GM23338 (cell line): ENCODE results near the gene NEUROD1. TPM values are rescaled to one million over a fixed set of nuclear protein-coding genes. Genes with fewer than 3 reads are reported as not detected.

ENCODE experiments used
- ATAC-seq: fragments of 200-7000 bp; cut with Tn5 transposase; 3 replicates; pipeline ENCODE4 v1.9.1; 2020
- DNase-seq: peaks from one replicate; pipeline ENCODE4 v3.0.0-alpha.2; 2015; ENCODE audit warnings: low spot score
- H2AFZ ChIP-seq: fragments of 200-600 bp; sonication (generic); 2 replicates; pipeline ENCODE4 v1.8.0; 2016; ENCODE audit warnings: antibody characterized with exemption, mild to moderate bottlenecking, moderate library complexity
- H3F3A ChIP-seq: fragments of 200-600 bp; sonication (generic); replicated peaks from 2 replicates; pipeline ENCODE4 v1.8.0; 2017; ENCODE audit warnings: antibody characterized with exemption, mixed run types, low read depth
- H3K27ac ChIP-seq: fragments of 200-600 bp; sonication (generic); 2 replicates; pipeline ENCODE4 v1.6.1; 2016; ENCODE audit warnings: low read depth
- H3K27me3 ChIP-seq: fragments of 200-600 bp; sonication (generic); 2 replicates; pipeline ENCODE4 v1.8.0; 2016; ENCODE audit warnings: mild to moderate bottlenecking, mixed run types, moderate library complexity; ENCODE audit not compliant: insufficient read depth
- H3K36me3 ChIP-seq: fragments of 200-600 bp; sonication (generic); 2 replicates; pipeline ENCODE4 v1.8.0; 2016; ENCODE audit warnings: mild to moderate bottlenecking; ENCODE audit not compliant: insufficient read depth
- H3K4me1 ChIP-seq: fragments of 200-600 bp; sonication (generic); 2 replicates; pipeline ENCODE4 v1.8.0; 2016; ENCODE audit warnings: mild to moderate bottlenecking, moderate library complexity; ENCODE audit not compliant: insufficient read depth
- H3K4me2 ChIP-seq: fragments of 200-600 bp; sonication (generic); 2 replicates; pipeline ENCODE4 v1.7.1; 2017; ENCODE audit warnings: mixed run types
- H3K4me3 ChIP-seq: fragments of 200-600 bp; sonication (generic); 2 replicates; pipeline ENCODE4 v1.6.1; 2016; ENCODE audit warnings: mixed run types
- H3K79me2 ChIP-seq: fragments of 200-600 bp; sonication (generic); replicated peaks from 2 replicates; pipeline ENCODE4 v1.8.0; 2017; ENCODE audit warnings: mild to moderate bottlenecking; ENCODE audit not compliant: insufficient read depth
- H3K9me2 ChIP-seq: fragments of 200-600 bp; sonication (generic); 2 replicates; pipeline ENCODE4 v1.8.0; 2017; ENCODE audit not compliant: insufficient read depth
- H4K20me1 ChIP-seq: fragments of 200-600 bp; sonication (generic); replicated peaks from 2 replicates; pipeline ENCODE4 v1.8.0; 2017; ENCODE audit warnings: mild to moderate bottlenecking; ENCODE audit not compliant: insufficient read depth
- H3K27ac Mint-ChIP-seq: 2 replicates; pipeline ENCODE4 v1.8.0; 2020; ENCODE audit warnings: inconsistent platforms, mild to moderate bottlenecking, moderate library complexity, mixed read lengths
- H3K27me3 Mint-ChIP-seq: 3 replicates; pipeline ENCODE4 v1.8.0; 2022; ENCODE audit warnings: low read depth, mild to moderate bottlenecking, moderate library complexity, mixed read lengths, inconsistent platforms; ENCODE audit not compliant: insufficient read depth, poor library complexity
- H3K36me3 Mint-ChIP-seq: 3 replicates; pipeline ENCODE4 v1.8.0; 2021; ENCODE audit warnings: low read depth, mild to moderate bottlenecking, inconsistent platforms, moderate library complexity, mixed read lengths
- H3K4me1 Mint-ChIP-seq: 3 replicates; pipeline ENCODE4 v1.8.0; 2020; ENCODE audit warnings: mild to moderate bottlenecking, inconsistent platforms, mixed read lengths
- H3K4me3 Mint-ChIP-seq: 3 replicates; pipeline ENCODE4 v1.8.0; 2021; ENCODE audit warnings: moderate library complexity, mild to moderate bottlenecking, inconsistent platforms, mixed read lengths
- H3K9me3 Mint-ChIP-seq: 3 replicates; pipeline ENCODE4 v1.8.0; 2020; ENCODE audit warnings: moderate library complexity, mild to moderate bottlenecking, inconsistent platforms, mixed read lengths
- CREB1 ChIP-seq: fragments of 250-450 bp; sonication (Bioruptor Pico); IDR thresholded peaks from 2 replicates; pipeline ENCODE4 v1.5.0; 2020; ENCODE audit warnings: low read depth, mild to moderate bottlenecking, moderate library complexity
- EZH2 ChIP-seq: fragments of 200-600 bp; sonication (generic); IDR thresholded peaks from one replicate; pipeline ENCODE4 v1.8.0; 2017; ENCODE audit warnings: antibody characterized with exemption, mild to moderate bottlenecking, low read depth; ENCODE audit not compliant: unreplicated experiment
- EZH2phosphoT487 ChIP-seq: fragments of 200-600 bp; sonication (generic); IDR thresholded peaks from one replicate; pipeline ENCODE4 v1.8.1; 2018; ENCODE audit warnings: antibody characterized with exemption; ENCODE audit not compliant: unreplicated experiment
- JUNB ChIP-seq: IDR thresholded peaks from one replicate; pipeline ENCODE4 v1.6.1; 2016; ENCODE audit warnings: antibody characterized with exemption; ENCODE audit not compliant: unreplicated experiment
- NANOG ChIP-seq: IDR thresholded peaks from 2 replicates; pipeline ENCODE4 v1.6.1; 2016; ENCODE audit warnings: antibody characterized with exemption, borderline replicate concordance
- REST ChIP-seq: IDR thresholded peaks from one replicate; pipeline ENCODE4 v1.6.1; 2018; ENCODE audit warnings: antibody characterized with exemption; ENCODE audit not compliant: unreplicated experiment
- STAT1 ChIP-seq: IDR thresholded peaks from one replicate; pipeline ENCODE4 v1.6.1; 2016; ENCODE audit warnings: antibody characterized with exemption; ENCODE audit not compliant: unreplicated experiment
- ZNF114 ChIP-seq: fragments of 250-450 bp; sonication (Bioruptor Pico); IDR thresholded peaks from 2 replicates; pipeline ENCODE4 v1.5.0; 2020; ENCODE audit warnings: mild to moderate bottlenecking, moderate library complexity
- ZNF462 ChIP-seq: fragments of 250-450 bp; sonication (Bioruptor Pico); IDR thresholded peaks from 2 replicates; pipeline ENCODE4 v1.5.0; 2020; ENCODE audit warnings: mild to moderate bottlenecking, moderate library complexity
- polyA plus RNA-seq: library from polyadenylated mRNA; unstranded; fragments of >200 nt; fragmentation: Nextera tagmentation; extraction: Ambion mirVana; gene quantifications from 2 replicates; pipeline ENCODE4 v1.2.1, GENCODE V29; 2016
- total RNA-seq: library from RNA; depleted of rRNA; stranded (reverse); fragments of >200 nt; shearing (Covaris generic); gene quantifications from 2 replicates; pipeline ENCODE4 v1.2.3, GENCODE V29; 2014; rRNA removed

The NEUROD1 gene
- total and polyA plus RNA-seq, 2 experiments from 2014 or later = not detected

- peaks cover 4% of the 10 kb centered on the region; the same call in 1 of the 2 replicates for H3K4me1 ChIP-seq
- no peaks in the 10 kb centered on the region for H3K36me3 ChIP-seq
- TF ChIP-seq ZNF114 (CRISPR knock-in tag) = no peak
- TF ChIP-seq JUNB = no peak
- no peak for TF ChIP-seq ZNF462 (CRISPR knock-in tag)
- TF ChIP-seq STAT1 = no peak
- no peak for TF ChIP-seq EZH2phosphoT487
- no peak for TF ChIP-seq EZH2
- TF ChIP-seq NANOG = no peak
- no peak for TF ChIP-seq CREB1 (CRISPR knock-in tag)
- TF ChIP-seq REST = no peak
- H3F3A ChIP-seq = no peaks in the 10 kb centered on the region
- H3K4me3 ChIP-seq = no peak overlapping the region
- Mint-ChIP-seq H3K36me3 (no peaks in the 10 kb centered on the region), H3K4me1 (peaks cover 5% of the 10 kb centered on the region), H3K27ac (no peak overlapping the region), H3K4me3 (no peak overlapping the region), H3K27me3 (peaks cover 3% of the 10 kb centered on the region), H3K9me3 (no peaks in the 10 kb centered on the region)
- no peak overlapping the region for H3K4me2 ChIP-seq
- H3K27ac ChIP-seq = no peak overlapping the region
- H4K20me1 ChIP-seq = no peaks in the 10 kb centered on the region
- H3K79me2 ChIP-seq = no peaks in the 10 kb centered on the region
- DNase-seq = no peak
- peaks cover 4% of the 10 kb centered on the region for H3K9me2 ChIP-seq
- H3K27me3 ChIP-seq = no peaks in the 10 kb centered on the region
- H2AFZ ChIP-seq = no peak overlapping the region; the same call in 1 of the 2 replicates
- no peak for ATAC-seq
These were observed 53.6 kb downstream of the NEUROD1 start for GRCh38 chr2:181626671-181627070.

Other genes with a start within 250 kb of the NEUROD1 start
- 2.4 and 4.6 TPM in 2 replicates for gene ITGA4, start 223.1 kb downstream of the NEUROD1 start, total RNA-seq
- gene ITGA4, start 223.1 kb downstream of the NEUROD1 start, polyA plus RNA-seq = 1.1 and 1.2 TPM in 2 replicates
- 0.69 TPM in 1 of 2 replicates, not detected in the other for gene CERKL, start 23.4 kb downstream of the NEUROD1 start, total RNA-seq
- 0.32 and 0.35 TPM in 2 replicates for gene CERKL, start 23.4 kb downstream of the NEUROD1 start, polyA plus RNA-seq
- gene ITPRID2, start 211.2 kb upstream of the NEUROD1 start, total RNA-seq = 10.4 and 12.0 TPM in 2 replicates
- 4.4 and 5.1 TPM in 2 replicates for gene ITPRID2, start 211.2 kb upstream of the NEUROD1 start, polyA plus RNA-seq